H7 (cell line): Measurements from ENCODE around the gene SMTN. TPM values are rescaled to one million over a fixed set of nuclear protein-coding genes. Genes with fewer than 3 reads are reported as not detected.

Experiments
- DNase-seq: peaks from one replicate; pipeline ENCODE4 v3.0.0; 2012
- H3K27me3 ChIP-seq: 2 replicates; pipeline ENCODE4 v1.6.0; 2011; ENCODE audit warnings: mild to moderate bottlenecking, low read length; ENCODE audit not compliant: control insufficient read depth, insufficient read depth
- H3K36me3 ChIP-seq: replicated peaks from 2 replicates; pipeline ENCODE4 v1.5.1; 2011; ENCODE audit warnings: low read length; ENCODE audit not compliant: control insufficient read depth, insufficient read depth
- H3K4me3 ChIP-seq: 2 replicates; pipeline ENCODE4 v1.5.1; 2011; ENCODE audit warnings: low read depth, mild to moderate bottlenecking, control low read depth, low read length, moderate library complexity; ENCODE audit not compliant: insufficient read depth
- total RNA-seq: library from RNA; depleted of rRNA; stranded (reverse); fragments of >200 nt; shearing (Covaris generic); gene quantifications from 2 replicates; pipeline ENCODE4 v1.2.3, GENCODE V29; 2014

Gene SMTN
- total RNA-seq, 1 experiment from 2014 or later = 10.7 TPM

DNA sequence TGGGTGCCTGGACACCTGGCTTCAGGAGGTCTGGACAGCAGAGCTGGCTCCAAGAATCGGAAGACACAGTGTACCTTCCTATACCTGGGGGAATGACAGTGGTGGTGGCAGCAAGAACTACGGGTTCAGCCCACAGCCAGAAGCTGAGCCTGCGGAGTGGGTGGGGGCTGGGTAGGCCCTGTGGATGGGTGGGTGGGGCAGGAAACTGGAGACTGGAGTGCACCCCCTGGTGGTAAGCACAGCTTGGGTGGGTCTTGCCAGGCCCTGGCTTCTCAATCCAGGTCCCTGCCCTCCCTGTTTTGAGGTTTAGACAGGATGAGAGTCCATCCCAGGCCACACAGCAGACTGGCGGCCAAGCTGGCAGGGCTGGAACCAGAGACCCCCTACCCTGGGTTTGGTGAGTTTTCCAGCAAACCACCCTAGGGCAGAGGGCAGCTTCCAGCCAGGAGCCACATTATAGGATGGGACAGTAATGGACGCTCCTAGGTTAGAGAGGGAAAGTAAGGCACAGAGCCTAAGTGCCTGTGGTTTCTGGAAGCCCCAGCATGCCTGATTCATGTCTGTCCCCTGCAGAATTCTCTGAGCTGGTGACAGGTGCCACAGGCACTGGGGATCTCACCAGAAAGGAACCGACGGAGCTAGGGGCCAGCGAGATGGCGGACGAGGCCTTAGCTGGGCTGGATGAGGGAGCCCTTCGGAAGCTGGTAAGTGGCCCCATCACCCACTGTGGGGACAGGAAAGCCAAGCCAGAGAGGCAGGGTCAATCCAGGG is 1.7 kb downstream of the SMTN start:
- no peaks in the 10 kb centered on the region for H3K36me3 ChIP-seq
- no peak overlapping the region for H3K4me3 ChIP-seq
- peak; percentile 81 for DNase-seq
- H3K27me3 ChIP-seq = peaks cover 2% of the 10 kb centered on the region

DNA sequence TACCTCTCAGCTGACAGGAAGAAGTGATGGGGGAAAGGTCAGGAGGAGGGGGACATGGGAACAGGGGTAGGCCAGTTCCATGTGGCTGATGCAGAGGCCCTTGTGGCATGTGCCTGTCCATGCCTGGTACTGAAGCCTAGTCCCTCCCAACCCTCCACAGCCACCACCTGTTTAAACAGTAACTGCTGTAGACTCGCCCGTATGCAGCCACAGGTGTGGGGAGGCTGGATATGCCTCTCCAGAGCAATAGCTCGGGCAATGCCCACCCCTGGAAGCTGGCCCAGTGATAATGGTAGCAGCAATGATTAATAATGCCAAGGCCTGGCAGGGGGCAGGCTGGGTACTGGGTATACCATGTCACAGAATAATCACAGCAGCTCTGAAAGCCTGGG is 2.3 kb downstream of the SMTN start:
- H3K4me3 ChIP-seq = no peak overlapping the region
- H3K36me3 ChIP-seq = no peaks in the 10 kb centered on the region

DNA sequence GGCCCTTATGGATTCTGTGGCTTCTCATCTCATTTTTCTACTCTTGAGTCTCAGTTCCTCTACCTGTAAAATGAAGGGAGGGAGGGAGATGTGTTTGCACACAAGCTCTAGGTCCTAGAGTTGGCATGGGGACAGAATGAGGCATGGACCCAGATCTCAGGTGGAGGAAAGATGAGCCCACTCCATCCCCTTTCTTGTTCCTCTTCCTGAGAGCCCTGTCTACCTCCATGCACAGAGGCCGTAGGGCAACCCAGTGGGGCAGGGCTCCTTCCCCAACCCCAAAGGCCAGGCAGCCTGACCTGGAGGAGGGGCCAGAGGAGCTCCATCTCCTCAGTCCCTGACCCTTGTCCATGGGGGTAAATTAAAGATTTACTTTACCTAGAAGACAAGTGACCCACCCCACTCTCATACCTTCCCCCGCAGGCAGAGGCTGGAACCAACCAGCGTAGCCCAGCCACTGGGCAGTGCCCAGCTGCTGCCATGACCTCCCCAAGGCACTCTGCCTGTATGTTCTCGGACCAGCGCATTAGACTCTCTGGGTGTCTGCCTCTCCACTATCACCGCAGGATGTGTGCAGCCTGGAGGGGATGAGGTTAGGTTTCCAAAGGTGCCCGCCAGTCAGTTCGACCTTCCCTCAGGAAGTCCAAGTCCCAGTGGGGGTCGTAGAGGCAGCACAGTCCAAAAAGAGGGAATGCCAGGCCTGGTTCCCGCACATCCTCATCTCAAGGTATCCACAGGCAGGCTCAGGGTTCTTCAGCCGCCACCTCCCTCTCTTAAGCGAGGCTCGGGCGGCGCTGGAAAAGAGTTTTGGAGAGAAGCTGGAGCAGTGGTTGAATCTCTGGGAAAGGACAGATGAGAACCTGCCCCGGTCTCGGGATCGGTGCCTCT is 3.0 kb downstream of the SMTN start:
- no peaks in the 10 kb centered on the region for H3K36me3 ChIP-seq
- peak overlapping the region; percentile 79 for H3K4me3 ChIP-seq
- DNase-seq = peak; percentile 63
- peaks cover 2% of the 10 kb centered on the region for H3K27me3 ChIP-seq

More for the DNA sequence above, 2.3 kb downstream of the SMTN start:
- DNase-seq = peak; percentile 36
- H3K27me3 ChIP-seq = peaks cover 2% of the 10 kb centered on the region

DNA sequence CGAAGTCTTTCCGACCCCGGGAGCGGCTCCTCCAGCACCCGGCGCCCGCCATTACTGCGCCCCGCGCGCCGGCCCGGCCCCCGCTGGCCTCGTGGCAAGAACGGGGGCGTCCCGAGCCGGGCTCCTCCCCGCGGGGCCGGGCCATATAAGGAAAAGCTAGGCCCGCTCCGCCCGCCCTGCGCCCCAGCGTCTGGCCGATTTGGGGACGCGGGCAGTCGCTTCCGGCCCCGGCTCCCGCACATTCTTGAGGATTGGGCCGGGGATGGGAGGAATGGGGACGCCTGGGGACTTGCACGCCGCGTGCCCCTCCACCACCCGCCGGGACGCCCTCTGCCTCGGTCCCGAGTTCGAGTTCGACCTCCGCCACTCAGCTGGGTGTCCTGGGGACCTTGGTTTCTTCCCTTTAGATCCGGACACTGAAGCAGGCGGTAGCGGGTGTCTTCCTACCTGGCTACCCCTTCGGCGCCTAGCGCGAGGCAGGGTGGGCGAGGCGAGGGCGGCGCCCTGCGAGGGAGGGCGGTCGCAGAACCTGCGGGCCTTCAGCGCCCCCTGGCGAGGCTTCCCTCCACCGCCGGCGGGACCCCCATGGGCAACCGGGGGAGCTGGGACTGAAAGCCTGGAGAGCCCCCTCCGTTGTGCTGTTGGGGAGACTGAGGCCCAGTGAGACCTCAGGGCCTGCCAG is 3.8 kb downstream of the SMTN start:
- Histone ChIP-seq H3K4me3 (peak overlapping the region; percentile 79), H3K36me3 (no peaks in the 10 kb centered on the region), H3K27me3 (peaks cover 2% of the 10 kb centered on the region)
- peak; percentile 98 for DNase-seq

DNA sequence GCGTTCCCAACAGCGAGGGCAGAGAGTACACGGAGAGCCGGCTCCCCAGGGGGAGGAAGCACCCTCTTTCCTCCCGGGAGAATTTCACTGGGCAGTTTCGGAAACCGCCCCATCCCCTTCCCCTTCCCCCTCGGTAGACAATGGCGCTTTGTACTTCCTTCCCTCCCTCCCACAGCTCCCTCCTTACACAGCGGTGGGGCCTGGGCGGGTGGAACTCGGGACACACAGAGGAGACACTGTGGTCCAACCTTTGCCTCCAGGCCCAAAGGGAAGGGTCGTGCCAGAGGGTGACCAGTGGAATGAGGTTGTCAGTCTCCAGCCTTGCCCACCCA is 4.3 kb downstream of the SMTN start:
- Histone ChIP-seq H3K4me3 (peak overlapping the region; percentile 79), H3K36me3 (no peaks in the 10 kb centered on the region), H3K27me3 (peaks cover 2% of the 10 kb centered on the region)
- no peak for DNase-seq

DNA sequence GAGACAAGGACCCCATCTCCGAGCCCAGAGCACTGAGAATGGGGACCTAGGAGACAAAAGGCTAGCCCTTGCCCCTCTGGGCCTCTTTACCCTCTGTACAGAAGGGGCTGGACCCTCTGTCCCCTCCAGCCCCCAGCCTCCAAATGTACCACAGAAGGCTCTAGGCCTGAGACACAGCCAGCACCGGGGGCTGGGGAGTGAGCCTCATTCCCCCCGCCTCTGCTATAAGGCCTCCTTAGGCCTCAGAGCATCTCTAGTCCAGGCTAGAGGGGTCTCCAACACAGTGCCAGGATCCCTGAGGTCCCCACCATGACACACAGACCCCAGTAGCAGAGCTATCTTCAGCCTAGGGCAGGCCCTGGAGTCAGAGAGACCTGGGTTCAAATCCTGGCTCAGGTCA is 4.8 kb downstream of the SMTN start:
- Histone ChIP-seq H3K27me3 (peaks cover 2% of the 10 kb centered on the region), H3K4me3 (no peak overlapping the region), H3K36me3 (no peaks in the 10 kb centered on the region)
- no peak for DNase-seq

DNA sequence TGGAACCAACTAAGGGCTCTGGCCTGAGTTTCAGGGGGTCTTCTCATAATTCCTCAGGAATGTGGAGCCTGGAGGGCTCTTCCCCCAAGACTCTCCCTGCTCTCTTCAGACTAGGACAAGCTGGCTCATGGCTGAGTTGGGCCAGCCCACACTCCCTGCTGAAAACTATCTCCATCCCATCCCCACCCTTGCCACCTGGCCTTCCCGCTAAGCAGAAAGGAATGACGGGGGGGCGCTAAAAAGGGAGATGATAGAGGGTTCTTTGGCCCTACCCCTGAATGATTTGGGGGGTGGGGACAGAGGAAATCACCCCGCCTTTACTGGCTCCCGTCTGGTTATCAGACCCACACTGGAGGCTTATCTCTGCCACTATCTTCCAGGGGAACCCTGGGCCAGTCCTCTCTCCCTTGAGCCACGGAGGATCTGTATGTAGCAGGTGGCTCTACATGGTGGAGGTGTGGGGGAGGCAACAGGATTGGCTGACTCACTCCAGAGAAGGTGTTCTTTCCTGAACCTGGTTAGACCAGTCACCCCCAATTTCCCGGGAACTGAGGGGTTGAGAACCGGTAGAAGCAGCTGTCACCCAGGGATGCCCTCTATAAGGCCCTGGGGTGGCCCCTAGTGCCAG is 5.7 kb downstream of the SMTN start:
- no peaks in the 10 kb centered on the region; the same call in 1 of the 2 replicates for H3K36me3 ChIP-seq
- no peak overlapping the region for H3K4me3 ChIP-seq
- peaks cover under 1% of the 10 kb centered on the region for H3K27me3 ChIP-seq
- DNase-seq = peak; percentile 31

DNA sequence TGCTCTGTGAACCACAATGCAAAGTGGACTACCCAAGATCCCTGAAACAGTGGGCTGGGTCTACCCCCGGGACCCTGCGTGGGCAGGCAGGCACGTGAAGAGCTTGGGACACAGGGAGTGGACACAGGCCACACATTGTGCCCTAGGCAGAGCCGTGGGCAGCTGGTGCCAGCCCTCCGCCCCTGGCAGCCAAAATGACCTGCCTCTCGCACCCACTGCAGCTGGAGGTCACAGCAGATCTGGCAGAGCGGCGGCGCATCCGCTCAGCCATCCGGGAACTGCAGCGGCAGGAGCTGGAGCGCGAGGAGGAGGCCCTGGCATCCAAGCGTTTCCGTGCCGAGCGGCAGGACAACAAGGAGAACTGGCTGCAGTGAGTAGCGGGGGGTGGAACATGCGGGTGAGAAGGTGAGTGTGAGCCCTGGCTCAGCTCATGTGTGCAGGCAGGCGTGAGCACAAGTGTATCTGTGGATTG is 6.7 kb downstream of the SMTN start:
- no peaks in the 10 kb centered on the region for H3K27me3 ChIP-seq

DNA sequence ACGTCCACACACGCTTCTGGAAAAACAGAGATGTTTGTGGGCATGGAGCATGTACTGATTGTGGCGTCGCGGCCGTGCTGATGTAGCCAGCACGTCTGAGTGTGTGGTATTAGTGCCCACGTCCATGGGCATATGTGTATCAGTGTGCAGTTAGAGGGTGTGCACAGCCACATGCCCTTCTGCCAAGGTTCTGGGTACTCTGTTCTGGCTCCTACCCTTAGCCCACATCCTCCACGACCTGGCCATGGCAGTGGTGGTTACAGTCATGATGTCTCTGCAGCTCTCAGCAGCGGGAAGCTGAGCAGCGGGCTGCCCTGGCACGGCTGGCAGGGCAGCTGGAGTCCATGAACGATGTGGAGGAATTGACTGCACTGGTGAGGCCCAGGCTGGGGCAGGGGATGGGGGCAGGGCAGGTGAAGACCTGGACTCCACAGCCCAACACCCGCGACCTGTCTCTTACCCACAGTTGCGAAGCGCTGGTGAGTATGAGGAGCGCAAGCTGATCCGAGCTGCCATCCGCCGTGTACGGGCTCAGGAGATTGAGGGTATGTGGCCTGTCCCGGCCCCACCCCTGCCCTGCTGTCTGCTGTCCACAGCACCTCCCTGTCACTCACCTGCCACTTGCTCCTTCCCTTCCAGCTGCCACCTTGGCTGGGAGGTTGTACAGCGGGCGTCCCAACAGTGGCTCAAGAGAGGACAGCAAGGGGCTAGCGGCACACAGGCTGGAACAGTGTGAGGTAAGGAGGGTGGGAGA is 7.3 kb downstream of the SMTN start:
- peak; percentile 40 for DNase-seq
- H3K4me3 ChIP-seq = no peak overlapping the region
- no peaks in the 10 kb centered on the region; the same call in none of the 2 replicates for H3K36me3 ChIP-seq
- H3K27me3 ChIP-seq = no peaks in the 10 kb centered on the region

More for the DNA sequence above, 6.7 kb downstream of the SMTN start:
- no peaks in the 10 kb centered on the region; the same call in none of the 2 replicates for H3K36me3 ChIP-seq
- peak; percentile 30 for DNase-seq
- no peak overlapping the region for H3K4me3 ChIP-seq

DNA sequence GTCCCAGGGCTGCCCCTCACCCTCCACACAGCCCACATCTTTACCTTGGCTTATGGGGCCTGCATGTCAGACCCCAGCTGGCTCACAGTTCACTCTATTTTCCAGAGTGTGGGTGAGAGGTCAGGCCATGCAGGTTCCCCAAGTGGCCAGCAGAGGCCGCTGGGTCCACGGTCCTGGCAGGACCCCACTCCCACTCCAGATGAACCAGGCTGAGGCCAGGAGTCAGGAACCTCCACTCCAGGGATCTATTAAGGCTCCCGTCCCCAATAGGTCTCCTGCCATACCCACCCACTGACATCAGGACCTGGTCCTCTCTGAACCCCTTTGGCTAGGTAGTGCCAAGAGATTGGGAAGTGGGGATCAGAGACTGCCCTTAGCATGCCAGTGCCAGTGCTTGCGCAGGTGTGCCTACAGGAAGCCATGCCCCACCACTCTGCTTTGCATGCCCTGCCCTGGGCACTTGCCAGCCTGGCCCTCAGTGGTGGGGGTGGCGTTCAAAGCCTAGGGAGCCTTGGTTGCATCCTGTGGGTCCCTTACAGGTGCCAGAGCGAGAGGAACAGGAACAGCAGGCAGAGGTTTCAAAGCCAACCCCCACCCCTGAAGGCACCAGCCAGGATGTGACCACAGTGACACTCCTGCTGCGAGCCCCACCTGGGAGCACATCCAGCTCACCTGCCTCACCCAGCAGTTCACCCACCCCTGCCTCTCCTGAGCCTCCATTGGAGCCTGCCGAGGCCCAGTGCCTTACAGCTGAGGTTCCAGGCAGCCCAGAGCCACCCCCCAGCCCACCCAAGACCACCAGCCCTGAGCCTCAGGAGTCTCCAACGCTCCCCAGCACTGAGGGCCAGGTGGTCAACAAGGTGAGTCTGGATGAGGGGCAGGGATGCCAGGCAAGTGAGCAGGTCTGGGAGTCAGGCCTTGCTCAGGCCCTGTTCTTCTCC is 8.3 kb downstream of the SMTN start:
- Histone ChIP-seq H3K36me3 (no peaks in the 10 kb centered on the region; the same call in none of the 2 replicates), H3K27me3 (no peaks in the 10 kb centered on the region), H3K4me3 (no peak overlapping the region)
- DNase-seq = peak; percentile 89

DNA sequence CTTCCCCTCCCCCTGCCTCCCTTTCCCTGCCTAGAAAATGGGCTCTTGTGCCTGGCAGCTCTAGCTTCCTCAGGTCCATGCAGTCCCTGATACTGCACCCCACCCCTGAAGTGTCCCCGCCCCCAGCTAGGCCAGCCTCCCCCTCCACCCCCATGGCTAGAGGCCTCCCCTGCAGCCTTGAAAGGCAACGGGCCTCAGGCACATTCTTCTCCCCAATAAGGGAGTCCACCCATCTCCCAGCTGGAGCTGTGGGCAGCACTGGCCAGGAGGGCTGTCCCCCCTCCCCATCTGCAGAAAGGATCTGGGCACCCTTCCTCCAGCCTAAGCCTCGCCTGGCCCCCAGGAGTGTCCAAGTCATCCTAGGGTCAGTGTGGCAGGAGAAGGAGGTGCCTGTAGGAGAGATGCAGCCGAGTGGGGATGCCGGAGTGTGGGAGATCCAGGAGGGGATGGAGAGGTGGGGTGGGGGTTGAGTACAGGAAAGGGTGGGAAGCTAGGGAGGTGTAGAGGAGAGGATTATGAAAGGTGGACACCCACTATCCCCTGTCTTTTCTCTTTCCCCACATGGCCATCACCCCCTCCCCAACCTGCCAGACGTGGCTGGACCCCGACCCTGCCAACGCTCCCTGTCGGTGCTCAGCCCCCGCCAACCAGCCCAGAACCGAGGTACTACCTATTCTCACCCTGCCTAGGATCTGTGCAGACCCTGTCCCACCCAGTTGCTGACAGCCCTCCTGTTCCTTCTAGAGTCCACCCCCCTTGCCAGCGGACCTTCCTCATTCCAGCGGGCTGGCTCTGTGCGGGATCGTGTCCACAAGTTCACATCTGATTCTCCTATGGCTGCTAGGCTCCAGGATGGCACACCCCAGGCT is 9.3 kb downstream of the SMTN start:
- Histone ChIP-seq H3K36me3 (no peaks in the 10 kb centered on the region; the same call in none of the 2 replicates), H3K4me3 (no peak overlapping the region), H3K27me3 (no peaks in the 10 kb centered on the region)
- peak; percentile 60 for DNase-seq
